SIG-M5 treated with dmso at 0.1 percent for 504 hours (cell line): Measurements from ENCODE around the gene TAMALIN.
A peak's percentile ranks its signal among the peaks of the same experiment; 100 is the strongest.

Source experiments
- DNase-seq: peaks from one replicate; lab custom pipeline; 2025; ENCODE audit not compliant: unreplicated experiment; lab: John Stamatoyannopoulos, UW

TAMALIN gene

DNA sequence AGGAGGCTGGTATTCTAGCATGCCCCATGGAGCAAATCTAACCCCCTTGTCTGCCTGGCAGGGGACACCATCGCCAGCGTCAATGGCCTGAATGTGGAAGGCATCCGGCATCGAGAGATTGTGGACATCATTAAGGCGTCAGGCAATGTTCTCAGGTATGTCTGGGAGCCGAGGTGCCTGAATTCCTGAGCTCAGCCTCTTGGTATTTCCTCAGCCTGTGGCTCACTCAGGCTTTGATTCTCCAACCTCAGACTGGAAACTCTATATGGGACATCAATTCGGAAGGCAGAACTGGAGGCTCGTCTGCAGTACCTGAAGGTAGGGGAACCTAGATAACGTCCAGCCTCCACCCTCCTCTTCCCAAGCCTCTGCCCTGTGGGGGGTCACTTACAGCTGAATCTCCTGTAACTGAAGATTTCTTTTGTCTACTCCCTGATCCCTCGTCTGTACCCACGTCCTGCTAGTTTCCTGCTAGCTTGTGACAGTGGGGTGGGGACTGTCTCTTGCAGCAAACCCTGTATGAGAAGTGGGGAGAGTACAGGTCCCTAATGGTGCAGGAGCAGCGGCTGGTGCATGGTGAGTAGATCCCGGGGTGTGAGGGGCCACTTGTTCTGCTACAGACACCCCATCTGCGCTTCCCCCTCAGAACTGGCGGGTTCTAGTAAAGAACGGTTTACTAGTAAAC lies 7.0 kb downstream of the TAMALIN start:
- no peak for DNase-seq

DNA sequence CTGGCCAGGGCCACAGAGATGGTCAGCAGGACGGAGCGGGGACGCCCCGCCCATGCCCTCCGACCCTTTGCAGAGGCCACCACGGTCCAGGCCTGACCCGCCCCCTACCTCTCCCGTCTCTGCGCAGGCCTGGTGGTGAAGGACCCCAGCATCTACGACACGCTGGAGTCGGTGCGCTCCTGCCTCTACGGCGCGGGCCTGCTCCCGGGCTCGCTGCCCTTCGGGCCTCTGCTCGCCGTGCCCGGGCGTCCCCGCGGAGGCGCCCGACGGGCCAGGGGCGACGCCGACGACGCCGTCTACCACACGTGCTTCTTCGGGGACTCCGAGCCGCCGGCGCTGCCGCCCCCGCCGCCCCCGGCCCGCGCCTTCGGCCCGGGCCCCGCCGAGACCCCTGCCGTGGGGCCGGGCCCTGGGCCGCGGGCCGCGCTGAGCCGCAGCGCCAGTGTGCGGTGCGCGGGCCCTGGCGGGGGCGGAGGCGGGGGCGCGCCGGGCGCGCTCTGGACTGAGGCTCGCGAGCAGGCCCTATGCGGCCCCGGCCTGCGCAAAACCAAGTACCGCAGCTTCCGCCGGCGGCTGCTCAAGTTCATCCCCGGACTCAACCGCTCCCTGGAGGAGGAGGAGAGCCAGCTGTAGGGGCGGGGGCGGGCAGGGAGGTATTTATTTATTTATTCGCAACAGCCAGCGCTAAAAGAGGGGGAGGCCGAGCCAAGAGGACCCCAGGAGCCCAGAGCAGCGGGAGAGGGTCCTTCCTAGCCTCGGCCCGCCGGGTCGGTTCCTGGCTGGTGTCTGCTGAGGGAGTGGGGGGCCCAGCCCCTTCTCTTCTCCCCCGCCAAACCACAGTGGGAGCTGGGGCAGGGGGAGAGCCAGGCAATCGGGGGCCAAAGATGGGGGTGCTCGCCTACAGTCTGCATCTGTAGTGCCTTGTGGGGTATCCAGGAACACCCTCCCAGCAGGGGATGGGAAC lies 8.1 kb downstream of the TAMALIN start:
- no peak for DNase-seq

DNA sequence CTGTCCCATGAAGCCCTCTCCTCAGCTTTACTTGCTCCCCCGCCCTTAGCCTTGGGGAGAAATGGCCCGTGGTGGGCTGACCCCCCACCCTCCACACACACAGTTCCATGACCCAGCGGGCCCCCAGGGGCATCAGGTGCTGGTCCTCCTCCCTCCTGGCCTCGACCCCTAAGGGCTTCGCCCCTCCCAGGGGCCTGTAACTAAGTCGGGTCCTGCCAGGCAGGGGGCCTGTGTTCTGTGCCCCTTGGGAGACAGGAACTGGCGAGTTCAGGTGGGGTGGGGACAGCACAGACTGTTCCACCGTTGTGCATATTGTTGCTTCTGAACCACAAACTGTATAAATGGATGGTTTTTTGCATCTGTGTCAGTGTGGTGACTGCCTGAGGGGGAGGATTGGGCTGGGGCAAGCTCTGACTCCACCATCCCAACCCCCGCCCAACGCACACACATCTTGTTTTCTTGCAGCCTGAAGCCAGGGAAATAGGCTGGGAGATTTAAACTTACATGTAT lies 8.8 kb downstream of the TAMALIN start:
- DNase-seq, result no peak

- no peak for DNase-seq
Observed at GRCh38 chr12:52018433-52019112, 11.8 kb downstream of the TAMALIN start.

DNA sequence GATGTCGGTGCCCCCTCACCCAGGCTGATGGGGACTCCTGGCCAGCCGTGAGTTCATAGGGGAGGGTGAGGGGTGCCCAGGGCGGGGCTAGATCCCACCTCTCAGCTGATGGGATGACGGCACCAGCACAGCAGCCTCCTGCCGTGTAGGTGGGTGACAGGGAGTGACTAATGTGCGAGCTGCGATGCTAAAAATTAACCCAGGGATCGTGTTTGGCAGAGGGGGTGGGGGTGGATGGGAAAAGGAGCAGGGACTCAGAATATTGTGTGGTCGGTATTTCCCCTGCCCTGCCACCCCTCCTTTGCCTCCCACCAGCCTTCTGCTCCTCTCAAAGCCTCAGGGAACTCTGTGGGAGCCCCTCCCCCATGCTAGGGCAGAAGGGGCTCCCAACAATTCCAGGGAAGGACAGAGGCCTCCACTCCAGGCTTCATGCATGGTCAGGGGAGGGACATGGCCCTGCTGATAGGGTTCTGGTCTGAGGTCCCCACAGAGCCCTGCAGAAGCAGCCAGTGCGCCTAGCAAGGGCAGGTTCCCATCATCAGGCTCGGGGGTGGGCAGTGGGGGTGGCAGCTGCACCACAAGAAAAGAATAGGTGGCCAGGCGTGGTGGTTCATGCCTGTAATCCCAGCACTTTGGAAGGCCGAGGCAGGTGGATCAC lies 12.5 kb downstream of the TAMALIN start:
- no peak for DNase-seq

- DNase-seq, result peak; percentile 66
Observed at GRCh38 chr12:52020539-52021336, 14.0 kb downstream of the TAMALIN start.

DNA sequence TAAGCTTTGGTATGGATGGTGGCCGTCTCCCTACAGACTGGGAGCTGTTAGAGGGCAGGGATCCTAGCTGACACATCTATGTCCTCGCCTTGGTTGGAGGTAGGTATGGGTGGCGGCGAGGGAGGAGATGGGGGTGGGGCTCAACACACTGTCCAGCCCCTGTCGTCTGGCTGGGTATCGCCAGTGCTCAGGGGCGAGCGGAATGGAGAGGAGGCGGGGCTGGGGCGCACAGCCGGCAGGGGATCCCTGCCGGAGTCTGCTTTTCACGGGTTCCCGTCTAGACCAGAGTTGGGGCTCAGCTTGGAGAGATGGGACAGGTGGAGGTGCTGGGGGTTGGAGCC lies 16.1 kb downstream of the TAMALIN start:
- DNase-seq, result no peak

DNA sequence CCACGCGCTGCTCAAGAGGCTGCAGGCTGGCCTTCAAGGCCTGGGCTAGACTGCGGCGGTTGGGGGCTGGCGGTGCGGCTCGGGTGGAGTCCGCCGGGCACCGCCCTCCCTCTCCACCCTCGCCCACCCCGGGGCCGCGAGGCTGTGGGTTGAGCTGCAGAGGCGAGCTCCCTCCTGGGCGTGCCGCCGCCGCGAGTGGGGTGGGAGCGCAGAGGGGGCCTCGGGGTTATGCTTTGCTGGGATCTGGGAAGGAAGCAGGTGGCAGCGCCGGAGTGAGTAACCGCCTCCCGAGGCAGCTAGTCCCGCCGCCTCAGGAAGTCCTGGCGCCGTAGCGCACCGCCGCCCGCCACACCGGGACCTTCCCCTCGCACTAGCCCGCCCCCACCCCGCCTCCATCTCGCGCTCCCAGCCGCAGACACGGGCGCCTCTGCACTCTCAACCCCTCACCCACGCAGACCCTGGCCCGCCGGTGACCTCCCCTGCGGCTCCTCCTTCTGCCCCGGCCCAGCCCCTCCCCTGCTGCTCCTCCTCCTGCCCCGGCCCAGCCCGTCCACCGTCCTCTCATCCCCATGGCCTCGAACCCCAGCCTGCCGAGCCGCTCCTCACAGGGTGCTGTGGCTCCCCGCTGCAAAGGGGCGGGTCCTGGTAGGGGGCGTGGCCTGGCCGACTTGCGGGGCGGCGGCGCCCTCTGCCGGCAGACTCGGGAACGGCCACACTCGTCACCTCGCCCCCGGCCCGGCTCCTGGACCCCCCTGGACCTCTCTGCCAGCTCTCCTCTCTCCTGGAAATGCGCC lies 16.6 kb downstream of the TAMALIN start:
- peak; percentile 74 for DNase-seq

- peak; percentile 49 for DNase-seq
Observed at GRCh38 chr12:52023976-52024688, 17.4 kb downstream of the TAMALIN start.

- peak; percentile 89 for DNase-seq
Observed at GRCh38 chr12:52024845-52025230, 18.1 kb downstream of the TAMALIN start.

DNA sequence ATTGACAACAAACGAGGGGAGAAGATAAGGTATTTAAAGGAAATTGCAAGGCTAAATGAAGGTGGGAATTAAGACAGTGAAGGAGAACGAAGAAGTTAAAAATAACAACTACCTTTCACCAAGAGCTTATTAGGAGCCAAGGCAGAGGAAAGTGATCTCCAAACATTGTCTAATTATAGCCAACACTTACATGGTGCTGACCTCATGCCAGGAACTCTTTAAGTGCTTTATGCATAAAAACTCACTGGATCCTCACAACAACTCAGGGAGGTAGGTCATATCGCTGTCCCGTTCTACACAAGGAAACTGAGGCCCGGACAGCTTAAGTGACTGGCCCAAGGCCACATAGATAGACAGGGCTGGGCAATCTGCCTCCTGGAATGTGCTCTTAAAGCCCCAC lies 19.5 kb downstream of the TAMALIN start:
- DNase-seq, result no peak

DNA sequence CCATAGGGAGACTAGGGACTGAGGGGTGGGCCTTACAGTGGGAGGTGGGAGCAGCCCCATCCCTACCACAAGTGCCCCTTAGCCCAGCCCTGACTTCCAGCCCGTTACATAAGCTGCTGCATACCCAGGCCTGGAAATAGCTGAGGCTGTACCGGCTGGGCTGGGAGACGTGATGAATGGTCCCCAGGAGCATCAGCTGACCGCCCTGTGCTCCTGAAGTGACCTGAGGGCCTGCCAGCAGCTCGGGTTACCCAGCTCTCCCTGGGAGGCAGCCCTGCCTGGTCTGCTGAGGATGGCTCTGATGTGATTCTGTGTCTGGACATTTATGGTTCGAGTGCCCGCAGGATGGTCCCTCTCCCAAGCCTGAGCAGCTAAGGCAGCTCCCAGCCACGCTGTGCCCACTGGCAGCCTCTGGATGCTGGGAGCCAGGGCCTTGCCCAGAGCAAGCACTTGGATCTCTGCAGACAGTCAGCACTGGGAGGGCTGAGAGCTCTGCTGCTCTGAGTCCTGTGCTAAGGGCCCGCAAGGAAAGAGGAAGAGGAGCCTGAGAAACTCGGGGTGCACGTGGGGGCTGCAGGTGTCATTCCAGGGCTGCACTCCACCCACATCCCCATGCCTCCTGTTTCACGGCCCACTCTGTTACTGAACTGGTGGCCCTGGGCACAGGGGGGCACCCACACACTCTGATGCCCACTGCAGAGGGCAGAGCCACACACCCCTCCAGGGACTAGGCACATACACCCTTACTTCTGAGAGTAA lies 20.5 kb downstream of the TAMALIN start:
- DNase-seq, result no peak

DNA sequence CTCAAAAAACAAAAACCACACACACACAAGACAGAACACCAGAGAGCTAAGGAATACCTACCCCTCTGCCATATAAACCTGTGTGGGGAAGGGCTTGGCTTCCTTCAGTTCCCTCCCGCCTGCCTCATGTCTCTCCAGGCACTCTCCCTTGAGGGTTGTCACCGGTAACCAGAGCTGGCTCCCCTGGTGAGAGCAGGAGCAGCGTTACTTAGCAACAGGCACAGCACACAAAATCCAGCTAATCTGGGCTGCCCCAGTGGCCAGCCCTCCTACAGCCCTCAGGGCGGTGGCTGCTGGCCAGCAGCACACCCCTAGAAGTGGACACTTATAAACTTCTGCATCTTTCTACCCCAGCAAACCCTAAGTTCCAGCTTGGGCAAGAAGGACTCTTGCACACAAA lies 22.9 kb downstream of the TAMALIN start:
- peak; percentile 31 for DNase-seq

- DNase-seq, result no peak
Observed at GRCh38 chr12:52032446-52032803, 25.7 kb downstream of the TAMALIN start.

- DNase-seq, result peak; percentile 97
Observed at GRCh38 chr12:52032804-52033445, 26.2 kb downstream of the TAMALIN start.

- no peak for DNase-seq
Observed at GRCh38 chr12:52033446-52034140, 26.8 kb downstream of the TAMALIN start.

- DNase-seq, result no peak
Observed at GRCh38 chr12:52035190-52035589, 28.4 kb downstream of the TAMALIN start.
